EH (cell line): Measurements from ENCODE around the gene GABARAPL2.
A peak's percentile ranks its signal among the peaks of the same experiment; 100 is the strongest.

Experiments used
- DNase-seq: peaks from one replicate; pipeline ENCODE4 v3.0.0-alpha.2; 2015; ENCODE audit warnings: low read depth

GABARAPL2 gene

DNA sequence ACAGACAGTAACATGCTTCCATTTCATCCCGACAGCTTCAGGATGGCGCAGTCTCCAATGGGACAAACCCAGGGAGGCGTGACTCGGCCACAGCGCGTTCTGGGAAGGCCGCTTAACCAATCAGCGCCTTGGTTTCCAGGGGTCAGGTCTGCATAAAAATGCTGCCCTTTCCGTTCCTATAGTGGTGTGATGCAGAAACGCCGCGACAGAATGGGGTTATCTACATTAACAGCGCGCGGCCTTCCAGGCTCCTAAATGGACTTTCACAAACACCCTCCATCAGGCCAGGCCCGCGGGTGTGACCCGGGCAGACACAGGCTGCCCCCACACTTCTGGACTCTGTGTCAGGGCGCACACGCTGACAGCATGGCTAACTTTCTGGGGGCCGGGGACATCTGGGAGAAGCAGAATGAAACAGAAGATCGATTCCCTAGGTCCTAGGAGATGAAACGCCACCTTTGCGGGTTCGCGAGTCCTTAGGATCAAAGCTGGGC lies 10.9 kb upstream of the GABARAPL2 start:
- peak; percentile 94 for DNase-seq

- peak; percentile 95 for DNase-seq
These were observed 10.3 kb upstream of the GABARAPL2 start, which contains the start of gene TMEM231 for GRCh38 chr16:75555707-75556430. TMEM231 (minus strand) TSS chr16:75556252; CDS start chr16:75556209, 43 bp downstream.

DNA sequence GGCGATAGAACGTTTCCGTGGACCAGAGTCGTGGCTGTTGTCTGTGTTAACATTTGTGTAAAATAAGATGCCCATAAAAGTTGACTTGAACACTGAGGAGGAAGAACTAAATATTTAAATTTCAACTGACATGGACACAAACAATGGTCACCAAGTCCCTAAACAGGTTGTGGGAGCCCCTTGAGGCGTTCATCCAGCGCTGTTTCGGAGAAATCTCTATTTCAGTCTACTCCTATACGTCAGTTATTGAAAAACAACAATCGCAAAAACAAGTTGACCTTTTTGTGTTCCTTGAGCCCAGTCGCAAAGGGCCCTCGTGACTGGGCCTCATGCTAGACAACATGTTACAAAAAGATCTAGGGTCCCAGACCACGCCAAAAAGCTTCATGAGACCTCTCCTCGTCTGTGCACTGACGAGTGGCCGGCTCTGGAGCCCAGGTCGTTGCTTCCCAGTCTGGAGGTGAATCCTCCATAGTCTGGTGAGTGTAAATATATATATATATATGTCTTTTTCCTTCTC lies 9.7 kb upstream of the GABARAPL2 start:
- no peak for DNase-seq

- DNase-seq = no peak
These were observed 7.3 kb upstream of the GABARAPL2 start for GRCh38 chr16:75558846-75559401.

DNA sequence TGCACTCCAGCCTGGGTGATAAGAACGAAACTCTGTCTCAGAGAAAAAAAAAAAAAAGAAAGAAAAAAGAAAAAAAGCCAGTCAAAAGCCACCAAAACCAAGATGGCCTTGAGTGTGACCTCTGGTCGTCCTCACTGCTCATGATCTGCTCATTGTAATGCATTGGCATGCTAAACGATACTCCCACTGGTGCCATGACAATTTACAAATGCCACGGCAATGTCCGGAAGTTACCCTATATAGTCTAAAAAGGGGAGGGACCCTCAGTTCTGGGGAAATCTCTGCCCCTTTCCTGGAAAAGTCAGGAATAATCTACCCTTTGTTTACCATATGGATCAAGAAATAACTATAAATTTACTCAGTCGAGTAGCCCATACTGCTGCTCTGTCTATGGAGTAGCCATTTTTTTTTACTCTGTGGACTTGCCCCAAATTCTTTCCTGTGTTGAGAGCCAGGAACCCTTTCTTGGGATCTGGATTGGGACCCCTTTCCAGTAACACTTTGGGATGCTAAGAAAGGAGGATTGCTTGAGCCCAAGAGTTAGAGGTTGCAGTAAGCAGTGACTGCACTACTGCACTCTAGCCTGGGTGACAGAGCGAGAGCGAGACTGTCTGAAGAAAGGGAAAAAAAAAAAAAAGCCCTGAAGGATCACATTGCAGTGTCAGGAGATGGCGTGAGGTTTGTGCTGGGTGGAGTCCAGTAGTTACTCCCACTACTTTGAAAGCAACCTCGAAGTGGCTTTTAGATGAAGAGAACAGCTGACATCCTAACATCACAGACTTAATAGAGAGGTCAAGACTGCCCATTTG lies 6.4 kb upstream of the GABARAPL2 start:
- DNase-seq = peak; percentile 61

DNA sequence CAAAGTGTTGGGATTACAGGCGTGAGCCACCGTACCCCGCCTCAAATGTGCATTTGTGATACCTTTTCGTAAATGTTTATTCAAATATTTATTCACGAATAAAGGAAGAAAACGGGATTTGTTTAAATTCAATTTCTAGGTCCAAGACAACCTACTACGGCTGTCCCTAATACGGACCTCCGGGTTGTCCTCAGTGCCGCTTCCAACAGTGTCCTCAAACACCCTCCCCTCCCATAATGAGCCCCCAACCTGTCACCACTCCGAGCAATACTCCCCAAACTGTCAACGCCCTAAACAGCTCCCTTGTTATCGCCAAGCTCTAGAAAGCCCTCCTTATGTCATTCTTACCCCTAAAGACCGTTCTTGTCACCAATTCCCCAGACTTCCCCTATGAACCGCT lies 539 bp upstream of the GABARAPL2 start:
- no peak for DNase-seq

GRCh38 chr16:75566758-75567255 lies 628 bp downstream of the GABARAPL2 start:
- DNase-seq = peak; percentile 26

GRCh38 chr16:75567911-75568310 lies 1.7 kb downstream of the GABARAPL2 start:
- DNase-seq = no peak

DNA sequence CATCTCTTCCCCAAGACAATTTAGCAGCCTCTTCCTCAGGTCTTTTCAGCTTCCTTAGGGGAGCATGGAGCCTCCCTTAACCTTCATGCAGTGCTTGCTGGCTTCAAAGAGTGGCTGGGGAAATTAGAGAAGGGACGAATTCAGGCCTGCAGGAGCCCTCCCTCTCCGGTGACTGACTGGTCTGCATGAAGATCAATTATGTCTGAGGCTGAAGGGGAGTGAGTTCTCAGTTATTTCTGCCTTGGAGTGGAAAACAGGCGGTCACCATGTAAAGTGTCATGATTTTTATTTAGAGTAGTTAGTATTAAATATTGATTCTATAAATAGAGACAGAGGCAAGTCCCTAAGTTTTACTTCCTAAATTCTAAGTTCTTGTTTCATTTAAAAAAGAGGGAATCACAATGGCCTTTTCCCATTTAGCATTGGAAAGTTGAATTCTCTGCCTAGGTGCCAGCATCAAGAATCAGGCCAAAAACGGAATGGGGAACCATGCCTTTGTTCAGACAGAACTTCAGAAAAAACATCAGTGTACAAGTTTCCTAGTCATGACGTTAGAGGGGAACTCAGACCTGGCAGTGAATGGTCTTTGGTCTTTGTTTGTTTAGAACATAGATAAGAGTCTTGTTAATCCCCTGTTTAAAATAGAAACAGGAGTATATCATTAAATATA lies 4.4 kb downstream of the GABARAPL2 start:
- DNase-seq = no peak

DNA sequence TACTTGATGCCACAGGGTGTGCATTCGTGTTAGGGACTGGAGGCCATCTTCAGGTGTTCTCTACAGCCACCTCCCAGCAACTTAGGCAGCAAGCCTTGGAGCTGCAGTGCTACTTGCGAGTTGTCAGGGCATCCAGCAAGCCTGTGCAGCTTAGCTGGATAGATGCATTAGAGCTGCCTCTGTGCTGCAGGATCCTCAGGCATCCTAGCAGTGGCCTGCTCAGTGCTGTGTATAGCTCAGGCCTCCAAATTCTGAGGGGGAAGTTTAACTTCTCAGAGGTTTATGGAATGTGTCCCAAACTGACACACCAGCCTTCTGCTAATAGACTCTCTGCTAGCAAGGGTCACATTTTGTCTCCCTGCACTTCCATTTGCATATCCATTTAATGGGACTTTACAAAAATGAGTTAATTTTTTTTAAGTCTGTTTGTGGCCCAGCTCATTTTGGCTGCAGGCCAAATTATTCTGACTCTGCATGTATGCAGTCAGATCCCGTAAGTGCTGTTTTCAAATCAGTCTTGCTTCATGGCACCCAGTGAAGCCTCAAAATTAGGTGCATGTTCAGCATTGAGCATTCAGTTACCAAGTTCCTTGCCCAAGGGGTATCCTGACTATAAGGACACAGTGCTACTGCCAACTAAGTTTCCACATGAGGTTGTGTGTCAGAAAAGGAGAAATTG lies 6.8 kb downstream of the GABARAPL2 start:
- no peak for DNase-seq

GRCh38 chr16:75573955-75574354 lies 7.8 kb downstream of the GABARAPL2 start:
- DNase-seq = no peak

- no peak for DNase-seq
These were observed 9.8 kb downstream of the GABARAPL2 start for GRCh38 chr16:75575958-75576357.

DNA sequence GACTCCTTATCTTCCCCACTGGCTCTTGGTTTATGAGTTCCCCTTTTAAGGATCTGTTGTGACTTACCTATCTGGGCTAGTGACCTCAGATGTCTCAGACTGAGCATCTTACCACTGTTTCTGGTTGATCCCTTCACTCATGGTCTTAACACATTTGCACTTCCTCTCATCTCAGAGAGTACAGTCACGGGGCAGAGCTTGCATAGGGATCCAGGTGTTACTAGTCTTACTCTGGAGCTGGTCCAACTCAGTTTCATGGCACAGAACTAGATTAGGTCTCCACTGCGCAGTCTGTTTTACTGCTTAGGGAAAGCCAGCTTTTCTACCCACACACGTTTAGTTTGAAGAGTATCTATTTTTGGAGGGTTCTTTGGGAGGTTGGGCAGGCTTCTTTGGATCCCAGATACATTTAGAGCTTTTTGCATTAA lies 10.2 kb downstream of the GABARAPL2 start:
- DNase-seq = no peak

- DNase-seq = no peak
These were observed 12.0 kb downstream of the GABARAPL2 start for GRCh38 chr16:75578212-75578611.

GRCh38 chr16:75578725-75579124 lies 12.5 kb downstream of the GABARAPL2 start:
- DNase-seq = no peak

GRCh38 chr16:75579281-75579834 lies 13.2 kb downstream of the GABARAPL2 start:
- DNase-seq = no peak

DNA sequence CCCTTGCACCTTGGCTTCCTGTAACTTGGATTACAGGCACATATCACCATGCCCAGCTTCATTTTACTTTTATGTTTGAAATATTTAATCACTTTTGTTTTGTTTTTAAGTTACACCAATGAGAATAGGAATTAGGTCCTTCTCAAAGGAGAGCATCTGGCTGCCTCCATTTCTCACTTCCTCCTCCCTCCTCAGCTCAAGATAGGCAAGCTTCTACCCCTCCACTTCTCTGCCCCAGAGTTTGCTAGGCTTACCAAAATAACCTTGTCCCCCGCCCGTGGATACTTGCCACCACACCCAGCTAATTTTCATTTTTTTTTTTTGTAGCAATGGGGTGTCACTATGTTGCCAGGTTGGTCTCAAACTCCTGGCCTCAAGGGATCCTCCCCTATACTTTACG lies 17.9 kb downstream of the GABARAPL2 start:
- DNase-seq = no peak

DNA sequence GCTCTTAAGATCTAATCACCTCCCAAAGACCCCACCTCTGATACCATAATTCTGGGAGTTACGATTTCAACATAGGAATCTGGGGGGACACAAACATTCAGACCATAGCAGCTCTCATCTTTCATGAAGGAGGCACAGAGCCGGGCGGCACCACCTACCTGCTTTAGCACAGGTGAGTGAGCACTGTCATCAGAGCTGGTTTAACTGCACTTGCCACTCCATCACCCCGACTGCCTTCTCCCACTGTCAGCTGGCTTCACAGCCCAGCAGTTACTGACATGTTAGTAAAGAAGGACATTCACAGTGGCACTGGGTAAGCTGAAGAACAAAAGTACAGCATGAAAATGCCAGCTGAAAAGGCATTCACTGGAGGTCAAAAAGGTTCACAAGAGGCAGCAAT lies 22.5 kb downstream of the GABARAPL2 start:
- no peak for DNase-seq

GRCh38 chr16:75589306-75589705 lies 23.1 kb downstream of the GABARAPL2 start:
- no peak for DNase-seq

DNA sequence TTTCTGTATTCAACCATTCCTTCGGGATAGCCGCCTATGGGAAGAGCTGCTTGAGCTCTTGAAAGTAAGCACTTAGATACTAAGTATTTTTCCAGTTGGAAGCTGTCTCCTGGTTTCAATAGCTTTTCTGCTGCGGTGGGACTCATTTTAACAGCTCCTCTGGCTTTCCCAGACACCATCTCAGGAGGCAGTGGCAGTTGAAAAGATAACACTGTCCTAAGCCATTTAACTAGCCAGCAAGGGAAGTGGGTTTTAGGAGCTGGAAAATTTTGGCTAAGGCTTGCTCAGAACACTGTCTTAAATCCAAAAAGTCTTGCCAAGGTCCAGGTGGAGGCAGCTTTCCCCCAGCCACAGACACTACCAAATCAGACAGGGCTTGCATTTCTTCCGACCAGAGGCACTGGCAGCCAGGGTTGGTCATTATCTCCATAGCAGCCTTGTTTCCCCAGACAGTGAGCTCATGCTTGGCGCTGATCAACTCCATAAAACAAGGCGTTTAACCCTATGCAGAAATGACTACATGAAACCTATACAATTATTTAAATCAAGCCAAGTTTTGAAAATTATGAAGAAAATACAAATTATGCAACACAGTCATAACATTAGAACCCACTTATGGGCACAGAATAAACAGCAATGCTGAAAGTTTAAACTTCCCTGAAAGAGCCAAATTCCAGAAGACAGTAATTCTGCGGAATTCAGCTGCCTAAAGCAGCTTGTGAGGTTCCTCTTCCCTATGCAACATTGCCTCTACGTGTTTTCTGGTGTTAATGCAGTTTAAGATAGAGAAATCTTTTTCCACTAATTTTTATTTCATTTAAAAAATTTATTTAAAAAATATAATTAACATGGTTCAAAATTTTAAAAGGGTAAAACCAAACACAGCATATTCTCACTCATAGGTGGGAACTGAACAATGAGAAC lies 25.0 kb downstream of the GABARAPL2 start:
- DNase-seq = peak; percentile 58
